ENCODE measurements around the gene KCNMA1.

KCNMA1 gene

GRCh38 chr10:76990561-76990960, 647.0 kb downstream of the KCNMA1 start:
- no peak for DNase-seq

DNA sequence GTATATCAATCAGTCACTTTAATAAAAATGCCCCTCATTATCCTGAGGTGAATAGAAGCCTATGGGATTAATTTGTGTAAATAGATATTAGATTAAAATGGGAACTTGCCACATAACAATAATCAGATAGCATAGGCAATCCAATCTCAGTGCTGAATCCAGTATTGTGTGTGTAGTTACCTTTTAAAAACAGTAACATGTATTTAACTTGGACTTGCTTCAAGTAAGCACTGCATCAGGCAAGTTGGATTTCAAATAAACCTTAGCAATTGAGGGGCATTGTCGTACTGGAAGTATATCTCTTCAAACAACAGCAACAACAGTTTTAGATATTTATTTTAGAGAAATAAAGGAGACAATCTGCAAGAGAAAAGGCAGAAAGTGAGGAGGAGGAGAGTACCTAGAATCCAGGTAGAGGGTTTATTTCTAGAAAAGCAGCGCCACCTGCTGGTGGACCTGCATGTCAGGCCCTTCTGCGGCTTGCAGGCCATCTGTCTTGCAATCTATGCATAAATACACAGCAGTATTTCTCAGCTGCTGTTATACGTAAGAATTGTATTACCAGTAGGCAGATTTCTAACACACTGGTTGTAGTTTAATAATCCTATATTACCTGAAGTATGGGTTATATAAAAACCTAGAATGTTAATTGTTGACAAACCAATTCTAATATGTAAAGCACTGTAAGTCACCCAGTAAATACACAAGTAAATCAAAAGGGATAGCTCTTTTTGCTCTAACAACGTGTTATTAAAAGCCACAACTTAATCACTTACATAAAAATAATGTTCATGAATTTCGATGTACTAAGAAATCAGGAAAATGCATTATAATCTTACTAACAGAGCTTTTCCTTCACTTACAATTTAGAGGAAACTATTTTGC, 652.8 kb downstream of the KCNMA1 start:
- DNase-seq: peak; percentile 2 to 28 (median 8)

DNA sequence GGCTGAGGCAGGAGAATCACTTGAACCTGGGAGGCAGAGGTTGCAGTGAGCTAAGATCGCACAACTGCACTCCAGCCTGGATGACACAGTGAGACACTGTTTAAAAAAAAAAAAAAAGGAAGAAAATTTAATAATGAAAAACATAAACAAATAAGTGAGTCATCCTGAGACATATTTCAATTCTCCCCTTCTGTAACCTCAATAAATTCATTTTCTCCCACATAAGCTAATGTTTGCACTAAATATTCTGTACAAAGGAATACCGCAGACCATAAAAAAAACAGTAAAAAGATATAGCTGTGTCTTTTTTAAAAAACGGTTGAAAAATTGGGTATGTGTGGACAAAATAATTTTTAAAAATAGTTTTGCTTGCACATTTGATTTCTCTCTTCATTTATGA, 654.0 kb downstream of the KCNMA1 start:
- no peak for DNase-seq

- no peak for DNase-seq
These were observed 654.9 kb downstream of the KCNMA1 start for GRCh38 chr10:76982671-76983070.

GRCh38 chr10:76981251-76981650, 656.4 kb downstream of the KCNMA1 start:
- no peak for DNase-seq

DNA sequence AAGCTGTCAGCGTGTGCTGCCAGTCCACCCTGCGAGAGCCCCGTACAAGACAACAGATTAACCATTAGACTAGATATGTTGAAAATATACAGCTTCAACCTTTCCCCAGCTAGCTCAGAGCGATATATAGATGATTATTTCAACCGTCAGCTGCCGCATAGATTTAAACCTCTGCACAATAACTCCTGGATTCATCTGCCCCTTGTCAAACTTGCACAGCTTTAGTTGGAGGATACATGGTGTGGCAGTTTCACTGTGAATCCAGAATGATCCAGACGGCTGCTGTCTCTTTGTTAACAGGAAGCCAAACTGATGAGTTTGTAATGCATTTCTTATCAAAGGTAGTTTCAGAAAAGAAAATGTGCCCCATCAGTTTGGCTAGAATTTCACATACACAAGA, 659.7 kb downstream of the KCNMA1 start:
- no peak for DNase-seq

- DNase-seq: no peak
These were observed 660.6 kb downstream of the KCNMA1 start for GRCh38 chr10:76977046-76977445.

DNA sequence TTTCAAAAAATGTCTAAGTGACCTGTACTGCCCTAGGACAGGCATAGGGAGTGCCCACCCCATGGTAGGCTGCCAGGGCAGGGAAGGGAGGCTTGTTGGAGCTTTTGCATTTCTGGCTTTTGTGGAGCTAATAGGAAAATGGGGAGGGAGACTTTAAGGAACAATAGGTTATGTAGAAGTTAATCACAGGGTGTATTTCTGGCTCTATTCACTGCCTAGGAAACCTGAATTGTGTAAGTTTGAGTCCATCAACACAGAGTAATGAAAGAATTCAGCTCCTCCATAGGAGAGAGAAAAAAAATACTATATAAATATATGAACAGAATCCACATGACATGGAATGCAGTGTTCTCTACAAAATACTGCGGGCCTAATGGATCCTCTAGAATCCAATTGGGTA, 661.5 kb downstream of the KCNMA1 start:
- no peak for DNase-seq

GRCh38 chr10:76975126-76975525, 662.5 kb downstream of the KCNMA1 start:
- DNase-seq: no peak

GRCh38 chr10:76974017-76974691, 663.5 kb downstream of the KCNMA1 start:
- DNase-seq: no peak

DNA sequence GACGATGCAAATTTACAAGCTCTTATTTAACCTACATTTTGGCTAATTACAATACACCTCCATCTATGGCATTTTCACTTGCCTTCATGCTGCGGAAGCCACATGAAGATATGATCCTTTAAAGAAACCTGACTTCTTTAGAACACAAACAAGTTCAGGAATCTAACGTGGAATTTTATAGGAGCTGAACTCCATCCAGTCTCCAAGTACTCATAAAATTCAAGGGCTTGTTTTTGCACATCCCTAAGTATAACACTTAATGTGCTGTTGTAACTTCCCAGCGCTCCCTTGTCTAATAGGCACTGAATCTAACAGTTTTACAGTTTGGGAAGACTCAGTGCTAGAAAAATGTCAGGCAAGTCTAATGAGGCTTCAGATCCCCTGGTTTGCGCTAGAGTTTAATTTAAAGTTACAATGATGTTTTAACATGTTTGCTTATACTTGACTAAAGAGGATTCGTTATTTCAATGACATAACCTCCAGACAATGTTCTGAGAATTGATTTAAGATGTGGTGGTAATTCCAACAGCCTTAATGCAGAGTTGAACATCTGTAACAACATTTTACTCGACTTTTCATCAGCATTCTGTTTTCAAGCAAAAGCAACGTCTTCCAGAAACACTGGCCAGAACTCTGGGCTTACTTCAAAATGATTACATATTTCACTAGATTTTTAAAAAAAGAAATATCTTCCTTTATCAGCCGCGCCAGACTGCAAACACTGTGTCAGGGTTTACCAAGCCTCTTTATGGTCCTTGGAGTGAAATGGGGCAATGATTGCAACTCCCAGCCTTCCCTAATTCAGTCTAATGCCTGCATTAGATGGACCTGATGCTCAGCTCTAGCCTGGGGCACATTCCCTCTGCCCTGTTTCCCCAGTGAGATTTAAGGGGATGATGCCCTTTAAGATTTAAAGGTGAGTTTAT, 664.3 kb downstream of the KCNMA1 start:
- no peak for DNase-seq

GRCh38 chr10:76972541-76972940, 665.1 kb downstream of the KCNMA1 start:
- no peak for DNase-seq

DNA sequence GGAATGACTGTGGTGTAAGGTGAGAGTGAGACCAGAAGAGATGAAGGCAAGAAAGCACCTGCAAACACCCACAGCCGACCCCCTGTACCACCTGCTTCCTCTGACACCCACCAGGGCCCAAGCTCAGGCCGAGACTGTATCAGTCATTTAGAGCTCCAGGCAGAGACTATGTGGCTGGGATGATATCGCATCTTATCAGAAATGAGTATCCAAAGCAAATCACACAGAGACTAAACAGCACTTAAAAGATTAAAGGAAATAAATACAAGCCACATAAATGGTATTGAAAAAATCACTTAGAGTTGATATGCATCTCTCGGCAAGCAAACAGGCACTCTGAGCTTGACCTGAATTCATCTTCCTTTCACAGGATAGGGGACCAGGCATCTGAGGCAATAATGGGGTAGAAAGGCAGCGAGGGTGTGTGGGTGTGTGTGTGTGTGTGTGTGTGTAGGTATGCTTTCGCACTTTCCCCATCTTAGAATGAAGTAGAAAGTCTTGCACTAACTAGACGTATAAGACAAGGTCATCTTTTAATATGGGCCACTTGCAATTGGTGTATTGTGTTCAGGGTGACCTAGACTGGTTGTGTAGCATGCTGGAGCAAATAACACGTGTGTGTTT, 665.9 kb downstream of the KCNMA1 start:
- DNase-seq: no peak

DNA sequence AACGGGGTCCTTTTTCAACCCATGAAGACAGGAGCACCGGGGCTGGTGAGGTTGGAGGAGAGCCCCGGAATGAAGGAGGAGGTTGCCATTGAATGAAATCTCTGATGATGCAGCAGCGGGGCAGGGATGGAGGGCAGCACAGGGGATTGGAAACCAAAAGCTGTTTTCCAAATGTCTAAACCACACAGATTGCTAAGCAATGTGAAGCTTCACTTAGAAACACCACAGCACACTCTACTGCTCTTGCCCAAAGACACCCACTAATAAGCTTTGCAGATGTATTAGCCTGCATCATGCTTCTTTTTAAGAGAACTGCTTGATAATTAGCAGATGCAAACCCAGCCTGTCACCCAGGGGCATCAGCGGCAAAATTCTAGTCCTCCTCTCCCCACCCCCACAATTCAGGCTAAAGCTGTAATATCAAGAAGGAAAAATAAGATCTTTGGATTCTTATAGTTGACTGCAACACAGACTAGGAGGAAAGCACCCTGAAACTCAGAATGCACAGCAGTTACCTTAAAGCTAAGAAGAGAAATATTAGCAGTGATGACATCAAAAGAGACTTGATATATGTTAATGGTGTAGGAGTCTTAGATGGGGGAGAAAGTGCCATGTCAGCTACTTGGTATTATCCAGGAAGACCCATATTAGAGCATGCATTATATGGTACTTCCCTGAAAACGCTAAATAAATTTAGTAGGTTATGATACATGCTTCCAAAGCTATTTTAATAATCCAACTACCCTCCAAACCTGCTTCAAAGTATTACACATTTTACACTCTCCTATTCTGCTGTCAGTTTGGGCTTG, 666.7 kb downstream of the KCNMA1 start:
- DNase-seq: no peak

DNA sequence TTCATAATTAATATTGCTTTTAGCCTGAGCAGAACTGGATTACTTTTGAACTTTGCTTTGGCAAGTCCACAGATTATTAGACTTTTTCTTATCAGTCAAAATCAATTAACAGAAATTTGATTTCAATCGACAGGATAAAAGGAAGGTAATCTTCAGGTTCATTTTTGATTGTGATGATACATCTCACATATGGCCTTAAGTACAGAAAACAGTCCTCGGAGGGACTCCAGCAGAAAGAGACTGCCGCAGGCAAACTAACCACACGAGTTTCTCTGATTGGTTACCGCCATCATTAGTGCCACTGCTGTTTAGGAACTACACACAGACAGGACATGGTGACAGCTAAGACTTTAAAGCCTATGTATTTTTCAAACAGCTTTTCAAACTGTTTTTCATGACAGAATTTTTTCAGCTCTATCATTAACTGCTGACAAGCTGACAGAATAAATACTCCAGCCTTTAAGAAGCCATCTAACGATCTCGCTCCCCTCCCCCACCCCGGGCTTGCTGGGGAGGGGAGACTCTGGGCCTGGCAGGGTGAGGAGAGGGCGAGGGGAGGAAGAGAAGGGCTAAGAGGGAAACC, 668.2 kb downstream of the KCNMA1 start:
- no peak for DNase-seq

GRCh38 chr10:76968483-76968882, 669.1 kb downstream of the KCNMA1 start:
- DNase-seq: no peak

DNA sequence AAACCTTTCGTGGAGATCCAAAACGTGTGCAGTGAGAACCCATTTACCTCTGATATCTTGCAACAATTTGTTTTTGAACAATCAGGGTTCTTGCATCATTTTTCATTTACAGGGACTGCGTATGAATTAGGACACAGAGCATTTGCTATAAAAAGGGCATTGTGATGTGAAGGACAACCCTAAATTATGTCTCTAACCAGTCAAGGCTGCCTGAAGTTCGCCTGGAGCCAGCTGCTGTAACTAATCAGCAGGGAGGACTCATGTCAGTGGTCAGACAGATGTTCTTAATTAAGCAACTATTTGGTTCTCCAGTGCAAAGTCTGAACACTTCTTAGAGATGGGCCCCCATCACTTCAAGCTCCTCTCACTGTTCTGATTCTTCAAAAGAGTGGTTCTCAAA, 674.8 kb downstream of the KCNMA1 start:
- no peak for DNase-seq

GRCh38 chr10:76961841-76962240, 675.8 kb downstream of the KCNMA1 start:
- no peak for DNase-seq

DNA sequence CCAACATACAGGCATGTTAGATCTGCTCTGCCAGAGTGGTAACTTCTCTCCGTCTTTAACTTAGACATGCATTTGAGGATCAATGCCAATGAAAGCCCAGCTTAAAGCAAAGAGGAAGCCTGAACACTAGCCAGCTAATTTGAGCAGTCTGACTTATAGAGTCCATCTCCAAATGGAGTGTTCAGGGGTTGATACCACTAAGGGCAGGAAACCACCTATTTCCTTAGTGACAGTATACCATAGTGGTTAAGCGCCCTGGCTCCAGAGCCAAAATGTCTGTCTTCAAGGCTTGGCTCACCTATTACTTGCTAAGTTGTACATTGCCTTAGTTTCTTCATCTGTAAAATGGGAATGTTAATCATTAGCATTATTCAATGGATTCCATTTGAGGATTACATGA, 678.5 kb downstream of the KCNMA1 start:
- DNase-seq: no peak

GRCh38 chr10:76954838-76955237, 682.8 kb downstream of the KCNMA1 start:
- DNase-seq: no peak

GRCh38 chr10:76950354-76950753, 687.3 kb downstream of the KCNMA1 start:
- no peak for DNase-seq

DNA sequence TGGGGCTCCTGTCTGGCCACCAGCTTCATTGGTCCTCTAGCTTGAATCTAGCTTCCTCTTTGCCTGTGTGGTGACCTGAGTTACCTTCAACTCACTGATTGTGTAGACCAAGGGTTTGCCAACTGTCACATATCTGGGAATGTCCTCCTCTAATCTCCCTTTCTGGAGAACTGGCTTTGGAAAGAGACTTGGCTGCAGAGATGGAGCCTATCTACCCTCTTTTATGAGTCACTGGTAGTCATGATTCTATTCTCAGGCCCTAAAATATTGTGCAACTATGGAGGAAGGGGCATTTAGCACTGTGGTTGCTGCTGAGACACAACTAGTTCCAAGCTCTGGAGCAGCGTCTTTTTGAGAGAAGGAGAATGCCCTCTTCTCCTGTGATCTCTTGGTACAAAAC, 691.3 kb downstream of the KCNMA1 start:
- DNase-seq: no peak
